ENCODE data around the gene C1orf35.

C1orf35 gene

DNA sequence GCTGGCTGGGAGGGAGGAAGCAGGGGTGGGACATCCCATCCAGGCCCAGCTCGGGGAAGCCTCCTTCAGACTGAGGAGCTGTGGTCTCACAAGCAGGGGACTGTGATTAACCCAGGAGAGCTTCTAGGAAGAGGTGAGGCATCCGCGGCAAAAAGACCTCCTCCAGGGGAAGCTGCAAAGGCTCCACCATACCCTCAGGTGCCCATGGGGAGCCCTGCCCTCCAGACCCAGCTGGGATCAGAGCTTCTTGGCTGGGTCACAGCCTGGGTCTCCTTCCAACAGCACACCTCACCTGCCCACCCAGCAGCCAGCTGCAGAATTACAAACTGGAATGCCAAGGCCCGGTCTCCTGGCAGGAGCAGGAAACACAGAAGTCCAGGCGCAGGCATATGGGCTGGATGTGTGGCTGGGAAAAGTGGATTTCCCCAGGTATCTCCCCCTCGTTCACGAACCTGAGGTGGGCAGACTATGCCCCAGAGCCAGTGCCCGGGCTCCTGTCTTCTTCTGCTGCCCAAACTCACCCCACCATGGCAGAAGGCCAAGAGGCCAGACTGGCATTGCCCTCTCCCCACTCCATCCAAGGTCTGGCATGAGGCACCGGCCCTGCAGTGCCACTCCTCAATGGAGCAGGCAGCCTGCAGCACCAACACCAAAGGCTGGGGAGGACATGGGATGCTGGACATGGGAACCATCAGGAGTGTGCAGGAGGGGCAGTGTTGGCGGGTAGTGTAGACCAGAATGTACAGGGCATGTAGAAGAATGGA lies 36.1 kb downstream of the C1orf35 start:
- DNase-seq (ENCODE audit: low read depth), result no peak
- H3K4me3 ChIP-seq (ENCODE audit: low read depth, low read length), result no peak overlapping the region
- TF ChIP-seq, protein P1, sequence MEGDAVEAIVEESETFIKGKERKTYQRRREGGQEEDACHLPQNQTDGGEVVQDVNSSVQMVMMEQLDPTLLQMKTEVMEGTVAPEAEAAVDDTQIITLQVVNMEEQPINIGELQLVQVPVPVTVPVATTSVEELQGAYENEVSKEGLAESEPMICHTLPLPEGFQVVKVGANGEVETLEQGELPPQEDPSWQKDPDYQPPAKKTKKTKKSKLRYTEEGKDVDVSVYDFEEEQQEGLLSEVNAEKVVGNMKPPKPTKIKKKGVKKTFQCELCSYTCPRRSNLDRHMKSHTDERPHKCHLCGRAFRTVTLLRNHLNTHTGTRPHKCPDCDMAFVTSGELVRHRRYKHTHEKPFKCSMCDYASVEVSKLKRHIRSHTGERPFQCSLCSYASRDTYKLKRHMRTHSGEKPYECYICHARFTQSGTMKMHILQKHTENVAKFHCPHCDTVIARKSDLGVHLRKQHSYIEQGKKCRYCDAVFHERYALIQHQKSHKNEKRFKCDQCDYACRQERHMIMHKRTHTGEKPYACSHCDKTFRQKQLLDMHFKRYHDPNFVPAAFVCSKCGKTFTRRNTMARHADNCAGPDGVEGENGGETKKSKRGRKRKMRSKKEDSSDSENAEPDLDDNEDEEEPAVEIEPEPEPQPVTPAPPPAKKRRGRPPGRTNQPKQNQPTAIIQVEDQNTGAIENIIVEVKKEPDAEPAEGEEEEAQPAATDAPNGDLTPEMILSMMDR (IDR thresholded peaks at IDR 0.05; ENCODE audit: low read depth, low read length, missing control alignments), result no peak
- in situ Hi-C loops (cut with HindIII; ENCODE audit: low sequenced_read_pairs), result no loop called here

DNA sequence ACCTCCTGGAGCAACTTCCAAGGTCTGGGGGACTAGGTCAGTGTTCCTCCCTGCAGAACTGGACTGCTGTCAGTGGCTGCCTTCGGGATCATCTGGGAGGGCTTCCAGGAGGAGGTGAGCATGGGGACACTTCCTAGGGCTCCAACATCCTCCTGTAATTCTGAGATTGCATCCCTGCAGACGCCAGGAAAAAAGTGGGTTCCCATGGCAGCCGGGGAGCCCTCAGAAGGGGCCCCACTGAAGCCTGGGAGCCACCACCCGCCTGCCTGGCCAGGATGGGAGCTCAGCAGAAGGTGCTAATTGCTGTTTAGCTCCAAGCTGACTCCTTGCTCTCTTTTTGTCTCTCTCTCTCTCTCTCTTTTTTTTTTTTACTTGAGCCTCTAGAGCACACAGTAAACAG lies 36.7 kb downstream of the C1orf35 start:
- TF ChIP-seq, protein P1 (IDR thresholded peaks at IDR 0.05; ENCODE audit: low read depth, low read length, missing control alignments), result no peak
- no peak overlapping the region for H3K4me3 ChIP-seq (ENCODE audit: low read depth, low read length)
- no peak for DNase-seq (ENCODE audit: low read depth)
- in situ Hi-C loops (cut with HindIII; ENCODE audit: low sequenced_read_pairs), result no loop called here

DNA sequence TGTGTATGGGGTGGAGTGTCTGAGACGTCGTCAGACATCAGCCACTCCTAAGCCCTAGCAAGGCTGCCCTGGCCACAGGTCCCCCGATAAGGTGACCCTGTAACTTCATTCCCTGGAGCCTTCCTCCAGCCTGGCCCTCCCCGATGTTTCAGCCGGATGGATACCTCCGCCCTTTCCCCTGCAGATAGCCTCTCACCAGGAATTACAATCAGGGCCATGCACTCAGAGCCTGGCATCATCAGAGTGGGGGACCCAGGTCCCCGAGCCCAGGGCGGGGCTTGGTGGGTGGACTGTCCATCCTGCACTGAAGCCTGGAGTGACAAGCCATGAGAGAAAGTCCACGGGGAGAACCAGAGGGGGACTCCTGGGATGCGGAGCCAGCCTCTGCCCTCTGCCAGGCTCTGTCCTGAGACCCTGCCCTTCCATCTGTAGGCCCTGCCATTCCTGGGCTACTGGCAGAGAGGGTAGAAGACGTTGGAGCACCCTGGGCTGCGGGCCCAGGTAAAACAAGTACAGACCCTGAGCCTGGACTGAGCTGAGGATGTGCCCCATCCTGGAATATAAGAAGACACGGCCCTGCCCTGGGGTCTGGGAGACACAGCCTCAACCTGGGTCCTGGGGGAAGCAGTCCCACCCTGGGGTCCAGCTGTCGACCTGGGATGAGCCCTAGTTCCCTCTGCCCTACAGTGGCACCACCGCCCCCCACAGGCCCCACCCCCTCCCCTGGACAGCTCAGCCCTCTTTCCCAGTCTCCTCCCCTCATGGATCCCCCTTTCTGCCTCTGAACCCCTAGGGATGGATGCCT lies 37.4 kb downstream of the C1orf35 start:
- H3K4me3 ChIP-seq (ENCODE audit: low read depth, low read length), result no peak overlapping the region
- in situ Hi-C loops (cut with HindIII; ENCODE audit: low sequenced_read_pairs), result no loop called here
- TF ChIP-seq, protein P1 (IDR thresholded peaks at IDR 0.05; ENCODE audit: low read depth, low read length, missing control alignments), result no peak
- DNase-seq (ENCODE audit: low read depth), result no peak

DNA sequence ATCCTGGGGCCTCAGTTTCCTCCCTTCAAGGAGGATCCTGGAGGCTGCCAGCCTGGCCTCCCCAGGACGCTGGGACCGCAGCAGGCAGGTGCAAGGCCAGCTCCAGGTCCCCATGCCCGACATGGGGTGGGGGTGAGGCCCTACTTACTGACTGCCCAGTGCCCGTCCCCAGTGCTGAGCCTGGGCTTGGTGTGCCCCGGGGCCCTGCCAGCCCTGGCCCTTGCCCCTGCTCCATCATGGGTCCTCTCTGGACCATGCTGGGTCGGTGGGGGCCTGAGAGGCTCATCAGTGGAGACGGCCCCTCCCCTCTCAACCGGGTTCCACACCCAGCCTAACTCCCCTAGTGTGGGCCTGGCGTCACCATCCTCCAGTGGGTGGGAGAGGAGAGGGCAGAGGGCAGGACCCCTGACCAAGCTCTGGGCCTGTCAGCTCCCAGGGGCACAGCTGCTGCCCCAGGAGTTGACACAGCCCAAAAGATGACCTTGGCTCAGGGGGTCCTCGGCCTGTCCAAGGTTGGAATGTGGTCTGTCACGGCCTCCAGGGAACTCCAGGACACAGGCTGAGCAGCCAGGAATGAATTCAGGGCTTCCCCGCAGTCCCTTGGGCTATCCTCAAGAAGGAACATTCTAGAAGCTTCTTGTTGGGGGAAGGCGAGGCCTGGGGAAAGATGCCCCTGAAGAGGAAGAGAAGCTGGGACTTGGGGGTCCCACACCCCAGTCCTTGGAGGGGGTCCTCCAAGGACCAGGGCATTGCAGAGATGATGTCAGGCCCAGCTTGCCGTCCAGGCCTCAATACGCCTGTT lies 38.2 kb downstream of the C1orf35 start:
- no peak for DNase-seq (ENCODE audit: low read depth)
- TF ChIP-seq, protein P1 (IDR thresholded peaks at IDR 0.05; ENCODE audit: low read depth, low read length, missing control alignments), result no peak
- in situ Hi-C loops (cut with HindIII; ENCODE audit: low sequenced_read_pairs), result no loop called here
- no peak overlapping the region for H3K4me3 ChIP-seq (ENCODE audit: low read depth, low read length)

DNA sequence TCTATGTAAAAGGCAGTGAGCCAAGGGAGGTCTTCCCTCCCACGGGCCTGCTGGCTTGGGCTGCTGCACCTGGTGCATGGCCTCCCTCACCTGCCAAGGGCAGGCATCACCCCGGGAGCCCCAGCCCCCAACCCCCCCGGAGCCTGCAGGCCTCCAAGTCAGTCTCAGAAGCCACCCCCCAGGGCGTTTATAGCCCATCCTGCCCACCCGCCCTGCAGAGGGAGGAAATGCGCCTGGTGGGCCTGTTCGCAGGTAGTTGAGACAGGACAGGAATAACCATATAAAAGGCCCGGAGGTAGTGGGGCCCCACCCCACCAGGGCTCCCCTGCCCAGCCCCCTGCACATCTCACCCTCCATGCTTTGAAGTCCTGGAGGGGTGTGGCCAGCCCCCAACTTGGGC lies 38.8 kb downstream of the C1orf35 start:
- DNase-seq (ENCODE audit: low read depth), result no peak
- in situ Hi-C loops (cut with HindIII; ENCODE audit: low sequenced_read_pairs), result no loop called here
- TF ChIP-seq, protein P1 (IDR thresholded peaks at IDR 0.05; ENCODE audit: low read depth, low read length, missing control alignments), result no peak
- no peak overlapping the region for H3K4me3 ChIP-seq (ENCODE audit: low read depth, low read length)

All from astrocyte of the cerebellum (primary cell).